GM12891 (cell line): ENCODE results near the gene ICE2.

ENCODE experiments used
- POLR2A ChIP-seq: IDR thresholded peaks from 2 replicates; pipeline ENCODE4 v1.6.1; 2011; ENCODE audit warnings: low read depth, low read length, control low read depth
- POLR2AphosphoS5 ChIP-seq: IDR thresholded peaks from 2 replicates; pipeline ENCODE4 v1.6.1; 2011; ENCODE audit warnings: low read depth, low read length, control low read depth
- SPI1 ChIP-seq: IDR thresholded peaks from 2 replicates; pipeline ENCODE4 v1.6.1; 2011; ENCODE audit warnings: low read depth, low read length, control low read depth

DNA sequence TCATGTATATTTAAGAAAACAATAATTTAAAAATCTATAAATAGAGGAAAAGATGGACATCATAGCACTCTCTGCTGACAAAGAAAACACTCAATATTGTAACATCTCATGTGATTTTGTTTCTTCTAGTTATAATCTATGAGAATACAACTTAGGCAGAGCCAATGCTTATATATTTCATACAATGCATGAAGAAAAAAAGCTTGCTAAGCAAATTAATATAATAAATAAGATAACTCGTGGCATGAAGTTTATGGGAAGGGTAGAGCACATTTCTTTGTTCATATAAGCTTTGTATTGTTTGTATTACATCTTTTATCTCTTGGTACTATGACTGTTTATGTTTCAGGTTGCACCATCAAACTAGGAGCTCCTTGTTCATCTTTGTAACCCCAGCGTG is 73.5 kb downstream of the ICE2 start:
- TF ChIP-seq POLR2A (no peak), SPI1 (no peak), POLR2AphosphoS5 (no peak)
